Measurements from ENCODE around the gene VSTM2B.

The VSTM2B gene

GRCh38 chr19:29596885-29597525 is 71.2 kb downstream of the VSTM2B start:
- DNase-seq: no peak

- no peak for DNase-seq
Observed at GRCh38 chr19:29598036-29598435, 72.2 kb downstream of the VSTM2B start.

- no peak for DNase-seq
Observed at GRCh38 chr19:29598496-29598895, 72.7 kb downstream of the VSTM2B start.

- no peak for DNase-seq
Observed at GRCh38 chr19:29603308-29603707, 77.5 kb downstream of the VSTM2B start.

GRCh38 chr19:29605653-29606419 is 80.0 kb downstream of the VSTM2B start, which contains the start of gene POP4:
Gene POP4, plus strand, starts transcription at chr19:29606283. Its CDS starts 36 bp downstream, at chr19:29606319.
- peak; percentile 98 to 99 for DNase-seq

- no peak for DNase-seq
Observed at GRCh38 chr19:29606420-29606747, 80.6 kb downstream of the VSTM2B start.

GRCh38 chr19:29609636-29610035 is 83.8 kb downstream of the VSTM2B start:
- DNase-seq: no peak

GRCh38 chr19:29610213-29610573 is 84.4 kb downstream of the VSTM2B start:
- DNase-seq: no peak

GRCh38 chr19:29610574-29611271 is 84.9 kb downstream of the VSTM2B start:
- DNase-seq: peak; percentile 85 to 89

- no peak for DNase-seq
Observed at GRCh38 chr19:29612121-29612520, 86.3 kb downstream of the VSTM2B start.

GRCh38 chr19:29612801-29613595 is 87.2 kb downstream of the VSTM2B start:
- no peak for DNase-seq

GRCh38 chr19:29614046-29614445 is 88.3 kb downstream of the VSTM2B start:
- DNase-seq: no peak

All from activated CD4-positive, alpha-beta T cell treated with anti-CD3 and anti-CD28 coated beads, Interleukin-2, amount 50 U/mL, for 48 hours (primary cell).